SJCRH30 (cell line): ENCODE data around the gene CELA3A. TPM values are rescaled to one million over a fixed set of nuclear protein-coding genes. Genes with fewer than 3 reads are reported as not detected.
A peak's percentile ranks its signal among the peaks of the same experiment; 100 is the strongest.
"Not testable (repeated sequence)": the region's sequence is repeated elsewhere in the genome, so short reads cannot be mapped to it uniquely, and the experiment has no call there.

ENCODE experiments used
- DNase-seq, 2 experiments: peaks; one replicate each; pipeline ENCODE4 v3.0.0-alpha.2; 2015 to 2020
- H3K27ac ChIP-seq: fragments of 250-450 bp; sonication (Bioruptor Pico); 2 replicates; pipeline ENCODE4 v1.5.1; 2020; ENCODE audit warnings: mild to moderate bottlenecking, moderate library complexity
- H3K27me3 ChIP-seq: fragments of 250-450 bp; sonication (Bioruptor Pico); 2 replicates; pipeline ENCODE4 v1.5.1; 2020; ENCODE audit warnings: mild to moderate bottlenecking, moderate library complexity
- H3K36me3 ChIP-seq: fragments of 250-450 bp; sonication (Bioruptor Pico); 2 replicates; pipeline ENCODE4 v1.5.1; 2020; ENCODE audit warnings: mild to moderate bottlenecking, moderate library complexity
- H3K4me1 ChIP-seq: fragments of 250-450 bp; sonication (Bioruptor Pico); 2 replicates; pipeline ENCODE4 v1.5.1; 2020; ENCODE audit warnings: mild to moderate bottlenecking, moderate library complexity
- H3K4me3 ChIP-seq: fragments of 250-450 bp; sonication (Bioruptor Pico); 2 replicates; pipeline ENCODE4 v1.5.1; 2020; ENCODE audit warnings: mild to moderate bottlenecking, moderate library complexity
- H3K9me3 ChIP-seq: fragments of 250-450 bp; sonication (Bioruptor Pico); replicated peaks from 2 replicates; pipeline ENCODE4 v1.5.1; 2020; ENCODE audit warnings: mild to moderate bottlenecking, moderate library complexity
- total RNA-seq: library from RNA; depleted of rRNA; stranded (reverse); fragments of >200 nt; shearing (Covaris generic); gene quantifications from 2 replicates; pipeline ENCODE4 v1.2.3, GENCODE V29; 2014; rRNA removed

CELA3A gene, protein sequence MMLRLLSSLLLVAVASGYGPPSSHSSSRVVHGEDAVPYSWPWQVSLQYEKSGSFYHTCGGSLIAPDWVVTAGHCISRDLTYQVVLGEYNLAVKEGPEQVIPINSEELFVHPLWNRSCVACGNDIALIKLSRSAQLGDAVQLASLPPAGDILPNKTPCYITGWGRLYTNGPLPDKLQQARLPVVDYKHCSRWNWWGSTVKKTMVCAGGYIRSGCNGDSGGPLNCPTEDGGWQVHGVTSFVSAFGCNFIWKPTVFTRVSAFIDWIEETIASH
- 0.32 TPM in 1 of 2 replicates, not detected in the other for total RNA-seq

- Histone ChIP-seq H3K9me3 (no peaks in the 10 kb centered on the region), H3K27me3 (no peaks in the 10 kb centered on the region), H3K4me1 (peaks cover 30% of the 10 kb centered on the region), H3K36me3 (no peaks in the 10 kb centered on the region), H3K4me3 (no peak within 1 kb of the TSS), H3K27ac (no peak within 1 kb of the TSS)
- DNase-seq = peak; percentile 36 to 51
Measured at GRCh38 chr1:22001409-22001808, at the start of gene CELA3A. Gene CELA3A (plus strand): TSS chr1:22001657. CDS start chr1:22001675, 18 bp downstream.

- H3K36me3 ChIP-seq = no peaks in the 10 kb centered on the region
- DNase-seq = peak; percentile 90 to 94
- peak overlapping the region; percentile 62 for H3K27ac ChIP-seq
- H3K4me1 ChIP-seq = peaks cover 53% of the 10 kb centered on the region
- no peak overlapping the region for H3K4me3 ChIP-seq
- no peaks in the 10 kb centered on the region for H3K27me3 ChIP-seq
- H3K9me3 ChIP-seq = no peaks in the 10 kb centered on the region
Measured at GRCh38 chr1:21952786-21953520, 48.5 kb upstream of the CELA3A start.

DNA sequence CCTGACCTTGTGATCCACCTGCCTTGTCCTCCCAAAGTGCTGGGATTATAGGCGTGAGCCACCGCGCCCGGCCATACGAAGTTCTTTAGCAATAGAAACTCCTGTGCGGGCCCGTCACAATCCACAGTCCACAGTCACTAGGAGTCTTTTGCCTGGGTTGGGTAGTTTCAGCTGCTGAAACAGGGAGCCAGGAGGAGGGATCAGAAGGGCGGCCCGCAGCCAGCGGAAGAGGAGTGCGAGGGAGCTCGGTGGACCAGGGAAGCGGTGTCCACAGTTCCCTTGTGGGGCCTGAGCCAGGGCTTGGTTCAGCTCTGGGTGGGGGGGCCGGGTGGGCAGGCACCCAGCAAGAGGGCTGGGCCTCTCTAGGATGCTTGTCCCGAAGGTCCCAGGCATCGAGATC lies 46.4 kb upstream of the CELA3A start:
- Histone ChIP-seq H3K27ac (no peak overlapping the region), H3K4me1 (peaks cover 53% of the 10 kb centered on the region)
- DNase-seq = no peak

DNA sequence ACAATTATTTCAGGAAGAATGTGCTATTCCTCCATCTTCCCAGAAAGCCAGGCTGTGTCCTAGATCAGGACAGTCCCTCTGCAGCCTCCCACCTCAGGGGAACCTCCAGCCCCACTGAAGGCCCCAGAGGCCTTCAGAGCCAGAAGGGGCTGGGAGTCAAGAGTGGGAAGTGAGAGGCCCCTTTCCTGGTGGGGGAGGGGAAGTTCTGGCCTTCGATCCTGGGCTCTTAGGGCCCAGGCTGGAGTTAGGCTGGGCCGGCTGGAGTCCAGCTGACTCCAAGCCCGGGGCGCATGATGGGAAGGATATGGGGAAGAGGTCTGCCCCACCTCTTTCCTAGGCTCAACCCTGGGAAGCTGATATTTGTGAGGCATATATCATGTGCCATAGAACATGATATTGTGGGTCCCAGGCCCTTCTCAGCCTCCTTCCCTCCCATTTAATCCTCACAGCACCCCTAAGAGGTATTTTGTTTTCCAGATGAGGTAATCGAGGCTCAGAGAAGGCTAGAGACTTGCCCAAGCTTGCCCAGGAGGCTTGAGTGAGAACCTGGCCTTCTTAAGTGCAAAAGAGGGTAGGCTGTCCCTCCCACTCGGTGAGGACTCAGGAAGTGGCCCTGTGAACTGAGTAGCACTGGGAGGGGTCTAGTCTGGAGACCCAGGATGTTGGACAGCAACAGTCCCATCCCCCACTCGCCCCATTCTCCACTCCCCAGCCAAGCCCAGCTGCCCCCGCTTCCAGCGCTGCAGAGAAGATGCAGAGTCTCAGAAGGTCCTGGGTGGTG lies 45.8 kb upstream of the CELA3A start:
- DNase-seq = peak in 1 of 2 experiments; percentile 40
- Histone ChIP-seq H3K9me3 (no peaks in the 10 kb centered on the region), H3K27me3 (no peaks in the 10 kb centered on the region), H3K4me1 (peaks cover 53% of the 10 kb centered on the region), H3K36me3 (no peaks in the 10 kb centered on the region), H3K4me3 (no peak overlapping the region), H3K27ac (no peak overlapping the region)

More for the DNA sequence above, 46.4 kb upstream of the CELA3A start:
- Histone ChIP-seq H3K9me3 (no peaks in the 10 kb centered on the region), H3K36me3 (no peaks in the 10 kb centered on the region), H3K27me3 (no peaks in the 10 kb centered on the region), H3K4me3 (no peak overlapping the region)

- Histone ChIP-seq H3K4me3 (no peak overlapping the region), H3K27me3 (no peaks in the 10 kb centered on the region), H3K27ac (no peak overlapping the region; the same call in 1 of the 2 replicates), H3K4me1 (peaks cover 47% of the 10 kb centered on the region), H3K9me3 (no peaks in the 10 kb centered on the region), H3K36me3 (no peaks in the 10 kb centered on the region)
- peak; percentile 78 to 81 for DNase-seq
Measured at GRCh38 chr1:21956720-21957552, 44.5 kb upstream of the CELA3A start.

DNA sequence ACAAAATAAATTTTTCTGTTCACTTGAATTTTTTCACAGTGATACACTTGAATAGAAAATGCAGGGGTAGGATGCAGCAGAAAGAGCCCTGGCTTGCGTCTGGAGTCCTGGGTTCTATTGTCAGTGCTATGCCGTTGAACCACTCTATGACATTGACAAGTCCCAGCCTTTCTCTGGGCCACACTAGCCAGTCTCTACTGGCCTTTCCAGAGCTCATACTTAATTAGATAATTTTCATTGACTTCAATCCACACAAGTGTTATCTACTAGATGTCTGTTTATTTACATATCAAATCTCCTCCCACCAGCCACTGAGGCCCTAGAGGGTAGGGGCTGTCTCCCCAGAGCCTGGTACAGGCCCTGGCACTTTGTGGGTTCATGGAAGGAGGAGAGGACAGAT lies 40.1 kb upstream of the CELA3A start:
- Histone ChIP-seq H3K4me3 (no peak overlapping the region), H3K4me1 (peaks cover 39% of the 10 kb centered on the region), H3K36me3 (no peaks in the 10 kb centered on the region), H3K27me3 (no peaks in the 10 kb centered on the region), H3K27ac (no peak overlapping the region), H3K9me3 (no peaks in the 10 kb centered on the region)
- no peak for DNase-seq

DNA sequence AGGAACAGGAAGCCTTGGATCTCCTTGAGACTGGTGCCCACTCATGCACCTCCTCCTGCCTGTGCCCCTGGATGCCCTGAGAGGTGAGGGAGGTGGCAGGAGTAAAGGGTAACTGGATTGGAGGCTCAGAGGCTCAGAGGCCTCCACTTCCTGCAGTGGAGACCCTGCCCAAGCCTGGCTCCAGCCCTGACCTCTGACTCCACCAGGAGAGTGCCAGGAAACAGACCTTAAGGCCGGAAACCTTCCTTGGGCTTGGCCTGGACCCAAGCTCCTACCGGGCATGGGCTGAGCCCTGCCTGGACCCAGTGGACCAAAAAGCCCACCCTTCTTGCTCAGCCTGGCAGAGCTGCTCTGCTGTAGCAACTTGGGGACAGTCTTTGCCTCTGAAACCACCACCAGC lies 39.7 kb upstream of the CELA3A start:
- DNase-seq = no peak
- Histone ChIP-seq H3K4me3 (no peak overlapping the region), H3K27me3 (no peaks in the 10 kb centered on the region), H3K9me3 (no peaks in the 10 kb centered on the region), H3K4me1 (peaks cover 37% of the 10 kb centered on the region), H3K36me3 (no peaks in the 10 kb centered on the region), H3K27ac (no peak overlapping the region)

- Histone ChIP-seq H3K27me3 (no peaks in the 10 kb centered on the region), H3K4me1 (peaks cover 33% of the 10 kb centered on the region), H3K36me3 (no peaks in the 10 kb centered on the region), H3K9me3 (no peaks in the 10 kb centered on the region), H3K27ac (0 out of 2 replicates have a peak overlapping the region, but pooled peaks have one; percentile 0), H3K4me3 (no peak overlapping the region)
- DNase-seq = peak; percentile 79 to 97
Measured at GRCh38 chr1:21963477-21964217, 37.8 kb upstream of the CELA3A start.

DNA sequence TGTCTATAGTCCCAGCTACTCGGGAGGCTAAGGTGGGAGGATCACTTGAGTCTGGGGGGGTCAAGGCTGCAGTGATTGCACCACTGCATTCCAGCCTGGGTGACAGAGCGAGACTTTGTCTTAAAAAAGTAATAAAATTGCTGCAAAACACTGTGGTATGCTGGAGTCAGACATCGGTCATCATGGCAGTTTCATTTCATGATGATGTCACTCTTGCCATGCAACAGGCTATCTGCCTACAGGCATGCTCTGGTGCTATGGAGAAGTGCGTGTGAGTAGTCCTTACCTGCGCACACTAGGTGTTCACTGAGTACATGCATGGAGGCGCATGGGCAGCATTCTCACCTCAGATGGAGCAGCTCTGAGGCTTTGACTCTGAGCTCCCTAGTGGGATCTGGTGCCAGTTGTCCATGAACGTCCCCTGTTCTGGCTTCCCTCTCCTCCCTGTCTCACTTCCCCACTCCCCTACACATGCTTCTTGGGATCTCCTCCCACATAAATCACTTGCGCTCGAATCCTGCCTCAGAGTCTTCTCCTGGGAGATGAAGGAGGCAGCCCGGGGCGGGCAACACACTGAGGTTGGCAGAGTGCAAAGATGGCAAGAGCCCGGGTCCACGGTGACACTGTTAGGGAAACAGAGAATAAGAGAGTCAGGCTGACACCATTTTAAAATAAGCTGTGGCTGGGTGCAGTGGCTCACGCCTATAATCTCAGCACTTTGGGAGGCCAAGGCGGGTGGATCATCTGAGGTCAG lies 35.0 kb upstream of the CELA3A start:
- no peaks in the 10 kb centered on the region for H3K36me3 ChIP-seq
- H3K4me3 ChIP-seq = no peak overlapping the region
- H3K9me3 ChIP-seq = no peaks in the 10 kb centered on the region
- H3K4me1 ChIP-seq = peaks cover 32% of the 10 kb centered on the region
- DNase-seq = no peak
- no peak overlapping the region for H3K27ac ChIP-seq
- no peaks in the 10 kb centered on the region for H3K27me3 ChIP-seq

DNA sequence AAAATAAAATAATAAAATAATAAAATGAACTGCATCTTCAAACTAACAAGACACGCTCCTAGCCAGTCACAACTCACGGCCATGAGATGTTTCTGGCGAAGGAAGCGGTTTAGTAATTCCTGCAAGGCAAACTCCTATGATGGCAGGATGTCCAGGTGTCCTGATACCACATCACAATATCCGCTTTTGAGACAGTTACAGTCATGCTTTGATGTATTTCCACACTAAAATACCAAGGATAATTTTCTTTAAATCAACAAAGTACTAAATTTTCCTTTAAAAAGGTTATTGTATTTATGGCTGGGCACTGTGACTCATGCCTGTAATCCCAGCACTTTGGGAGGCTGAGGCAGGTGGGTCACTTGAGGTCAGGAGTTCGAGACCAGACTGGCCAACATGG lies 34.2 kb upstream of the CELA3A start:
- not testable (repeated sequence) for H3K9me3 ChIP-seq, H3K4me3 ChIP-seq, H3K27ac ChIP-seq, DNase-seq, H3K36me3 ChIP-seq, H3K27me3 ChIP-seq
- H3K4me1 ChIP-seq = peaks cover 26% of the 10 kb centered on the region

- H3K36me3 ChIP-seq, H3K27me3 ChIP-seq, H3K27ac ChIP-seq, H3K4me3 ChIP-seq, DNase-seq, H3K9me3 ChIP-seq: not testable (repeated sequence)
- peaks cover 21% of the 10 kb centered on the region for H3K4me1 ChIP-seq
Measured at GRCh38 chr1:21969066-21969465, 32.4 kb upstream of the CELA3A start.

DNA sequence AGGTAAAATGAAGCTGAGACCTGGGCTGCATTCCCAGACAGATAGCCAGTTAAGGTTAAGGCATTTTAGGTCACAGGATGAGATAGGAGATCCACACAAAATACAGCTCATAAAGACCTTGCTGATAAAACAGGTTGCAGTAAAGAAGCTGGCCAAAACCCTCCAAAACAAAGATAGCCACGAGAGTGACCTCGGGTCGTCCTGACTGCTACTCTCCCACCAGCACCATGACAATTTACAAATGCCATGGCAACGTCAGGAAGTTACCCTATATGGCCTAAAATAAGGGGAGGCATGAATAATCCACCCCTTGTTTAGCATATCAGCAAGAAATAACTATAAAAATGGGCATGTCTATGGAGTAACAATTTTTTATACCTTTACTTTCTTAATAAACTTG lies 30.9 kb upstream of the CELA3A start:
- peaks cover 19% of the 10 kb centered on the region for H3K4me1 ChIP-seq
- H3K27ac ChIP-seq, DNase-seq, H3K9me3 ChIP-seq, H3K27me3 ChIP-seq, H3K36me3 ChIP-seq, H3K4me3 ChIP-seq: not testable (repeated sequence)

DNA sequence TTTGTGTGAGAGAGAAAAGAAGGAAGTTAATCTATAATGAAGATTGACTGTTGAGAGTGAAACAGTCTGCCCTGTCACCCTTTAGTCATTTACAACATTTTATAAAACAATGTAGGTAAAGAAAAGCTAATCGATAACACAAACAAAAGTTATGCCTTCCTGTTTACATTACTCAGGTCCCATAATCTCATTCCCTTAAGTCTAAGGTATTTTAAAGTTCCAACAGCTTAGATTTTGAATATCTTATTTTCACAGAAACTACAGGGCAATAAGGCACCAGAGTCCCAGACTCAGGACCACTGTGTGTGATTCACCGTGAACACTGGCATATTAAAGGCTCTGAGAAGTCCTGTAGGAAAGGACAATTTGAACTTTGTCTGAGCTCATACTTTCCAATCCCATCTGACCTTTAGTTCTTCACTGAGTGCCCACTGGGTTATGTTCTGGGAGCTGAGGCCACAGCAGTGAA lies 28.4 kb upstream of the CELA3A start:
- peaks cover 18% of the 10 kb centered on the region for H3K4me1 ChIP-seq
- not testable (repeated sequence) for H3K4me3 ChIP-seq, H3K36me3 ChIP-seq, H3K27ac ChIP-seq, DNase-seq, H3K9me3 ChIP-seq, H3K27me3 ChIP-seq
